Type B pancreatic cell (in vitro differentiated cells): ENCODE measurements around the gene TMEM151B. TPM values are rescaled to one million over a fixed set of nuclear protein-coding genes. Genes with fewer than 3 reads are reported as not detected.

ENCODE experiments used
- DNase-seq: peaks from one replicate; pipeline ENCODE4 v3.0.0; 2021; ENCODE audit warnings: mixed read lengths; ENCODE audit not compliant: unreplicated experiment; ENCODE audit errors: extremely low spot score
- H3K27ac Mint-ChIP-seq: 2 replicates; pipeline ENCODE4 v1.8.0; 2021; ENCODE audit warnings: mild to moderate bottlenecking, mixed read lengths
- H3K27me3 Mint-ChIP-seq: 2 replicates; pipeline ENCODE4 v1.8.0; 2021; ENCODE audit warnings: mixed read lengths
- H3K36me3 Mint-ChIP-seq: 2 replicates; pipeline ENCODE4 v1.8.0; 2021; ENCODE audit warnings: mixed read lengths
- H3K4me1 Mint-ChIP-seq: one replicate; pipeline ENCODE4 v1.8.0; 2021; ENCODE audit warnings: mixed read lengths; ENCODE audit not compliant: unreplicated experiment
- H3K4me3 Mint-ChIP-seq: 2 replicates; pipeline ENCODE4 v1.8.0; 2021; ENCODE audit warnings: mild to moderate bottlenecking, mixed read lengths
- H3K9me3 Mint-ChIP-seq: 2 replicates; pipeline ENCODE4 v1.8.0; 2021; ENCODE audit warnings: mixed read lengths
- CTCF ChIP-seq: fragments of 200-600 bp; sonication (generic); conservative IDR thresholded peaks from 2 replicates; pipeline ENCODE4 v1.5.0; 2021; ENCODE audit warnings: antibody characterized with exemption, mild to moderate bottlenecking
- total RNA-seq: library from RNA; stranded (reverse); gene quantifications from 2 replicates; pipeline ENCODE4 v1.2.1, GENCODE V29; 2021; ENCODE audit warnings: low replicate concordance

Gene TMEM151B
- total RNA-seq, 1 donor from 2014 or later, result 3.2 TPM

GRCh38 chr6:44248579-44248978 lies 21.7 kb upstream of the TMEM151B start:
- Mint-ChIP-seq H3K4me1 (peaks cover 40% of the 10 kb centered on the region), H3K36me3 (peaks cover 51% of the 10 kb centered on the region), H3K27me3 (peaks cover 6% of the 10 kb centered on the region), H3K27ac (peak overlapping the region; percentile 100), H3K4me3 (peak overlapping the region; percentile 99), H3K9me3 (no peaks in the 10 kb centered on the region)
- DNase-seq, result no peak
- no peak for TF ChIP-seq CTCF

- Mint-ChIP-seq H3K4me3 (peak overlapping the region; percentile 99), H3K4me1 (peaks cover 41% of the 10 kb centered on the region), H3K36me3 (peaks cover 53% of the 10 kb centered on the region), H3K27me3 (peaks cover 6% of the 10 kb centered on the region), H3K27ac (peak overlapping the region; percentile 100), H3K9me3 (no peaks in the 10 kb centered on the region)
- no peak for DNase-seq
- no peak for TF ChIP-seq CTCF
These were observed 21.0 kb upstream of the TMEM151B start for GRCh38 chr6:44249082-44249748.

GRCh38 chr6:44250067-44250717 lies 20.1 kb upstream of the TMEM151B start:
- Mint-ChIP-seq H3K4me1 (peaks cover 44% of the 10 kb centered on the region), H3K27ac (peak overlapping the region; percentile 61), H3K4me3 (peak overlapping the region; percentile 99), H3K9me3 (no peaks in the 10 kb centered on the region), H3K36me3 (peaks cover 53% of the 10 kb centered on the region), H3K27me3 (peaks cover 6% of the 10 kb centered on the region)
- no peak for DNase-seq
- no peak for TF ChIP-seq CTCF

GRCh38 chr6:44250718-44251123 lies 19.5 kb upstream of the TMEM151B start:
- Mint-ChIP-seq H3K9me3 (no peaks in the 10 kb centered on the region), H3K27me3 (peaks cover 6% of the 10 kb centered on the region), H3K36me3 (peaks cover 53% of the 10 kb centered on the region), H3K4me1 (peaks cover 41% of the 10 kb centered on the region), H3K4me3 (no peak overlapping the region), H3K27ac (no peak overlapping the region)
- no peak for DNase-seq
- no peak for TF ChIP-seq CTCF

GRCh38 chr6:44251576-44252524 lies 18.4 kb upstream of the TMEM151B start:
- TF ChIP-seq CTCF, result no peak
- DNase-seq, result no peak
- H3K4me1 Mint-ChIP-seq, result peaks cover 49% of the 10 kb centered on the region
- H3K9me3 Mint-ChIP-seq, result no peaks in the 10 kb centered on the region
- peaks cover 3% of the 10 kb centered on the region for H3K27me3 Mint-ChIP-seq
- H3K36me3 Mint-ChIP-seq, result peaks cover 51% of the 10 kb centered on the region
- peak overlapping the region; percentile 66 for H3K27ac Mint-ChIP-seq
- H3K4me3 Mint-ChIP-seq, result no peak overlapping the region
